NCI-H1048 (cell line): ENCODE measurements around the gene LENG9.
"Not testable (repeated sequence)": the region's sequence is repeated elsewhere in the genome, so short reads cannot be mapped to it uniquely, and the experiment has no call there.

ENCODE experiments used
- DNase-seq: peaks from one replicate; lab custom pipeline; 2025; lab: John Stamatoyannopoulos, UW

Gene LENG9

DNA sequence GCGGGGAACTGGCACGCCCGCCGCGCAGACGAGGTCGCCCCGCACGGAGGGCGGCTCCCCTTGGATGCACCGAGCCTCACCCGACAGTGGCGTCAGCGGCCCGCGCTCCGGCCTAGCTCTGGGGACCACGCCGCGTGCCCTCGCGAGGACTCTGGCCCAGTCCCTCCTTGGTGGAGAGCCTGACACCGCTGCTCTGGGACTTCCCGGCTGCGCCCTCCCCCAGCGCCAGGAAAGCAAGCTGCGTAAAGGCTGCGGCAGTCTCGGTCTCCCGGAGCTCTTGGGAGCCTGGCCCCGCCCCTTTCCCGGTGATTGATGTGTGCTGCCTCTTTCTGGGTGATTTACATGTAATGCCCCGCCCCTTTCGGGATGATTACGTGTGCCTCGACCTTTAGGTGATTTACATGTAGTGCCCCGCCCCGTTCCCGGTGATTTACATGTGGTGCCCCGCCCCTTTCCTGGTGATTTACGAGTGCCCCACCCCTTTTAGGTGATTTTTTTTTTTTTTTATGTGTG, at the start of gene LENG9:
TSS of gene LENG9 (minus strand) at position 248 of the 513 bp plus-strand sequence. CDS start 252 bp downstream, outside the sequence.
- DNase-seq: peak; percentile 97

DNA sequence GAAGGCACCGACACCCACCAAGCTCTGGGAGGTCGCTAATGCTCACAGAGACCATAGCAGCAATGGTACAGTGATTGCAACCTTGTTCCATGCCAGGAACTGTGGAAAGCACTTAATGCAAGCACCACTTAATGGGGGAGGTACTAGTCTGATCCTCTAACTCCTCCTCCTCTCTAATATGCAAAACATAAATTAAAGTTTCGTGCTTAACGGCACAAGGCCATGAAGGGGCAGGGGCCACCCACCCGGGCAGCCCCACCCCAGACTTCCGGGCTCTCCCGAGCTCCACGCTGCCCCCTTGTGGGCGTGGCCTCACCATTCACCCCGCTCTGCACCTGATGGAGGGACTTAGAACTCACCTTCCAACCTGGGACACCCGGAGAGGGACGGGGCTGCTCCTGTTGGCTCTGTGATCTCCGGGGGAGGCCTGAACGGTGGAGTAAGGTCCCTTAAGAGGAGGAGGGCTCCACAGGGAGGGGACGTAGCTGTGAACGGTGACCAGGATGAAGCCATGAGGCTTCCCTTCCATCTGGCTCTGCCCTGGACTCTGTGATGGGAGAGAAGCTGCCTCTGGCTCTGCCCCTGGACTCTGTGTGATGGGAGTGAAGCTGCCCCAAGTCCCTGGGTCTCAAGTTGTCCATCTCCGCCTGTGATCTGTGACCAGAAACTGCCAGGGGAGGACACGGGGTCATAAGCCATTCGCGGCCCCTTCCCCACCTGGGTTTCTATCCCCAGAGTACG, 45.8 kb upstream of the LENG9 start:
- not testable (repeated sequence) for DNase-seq

DNA sequence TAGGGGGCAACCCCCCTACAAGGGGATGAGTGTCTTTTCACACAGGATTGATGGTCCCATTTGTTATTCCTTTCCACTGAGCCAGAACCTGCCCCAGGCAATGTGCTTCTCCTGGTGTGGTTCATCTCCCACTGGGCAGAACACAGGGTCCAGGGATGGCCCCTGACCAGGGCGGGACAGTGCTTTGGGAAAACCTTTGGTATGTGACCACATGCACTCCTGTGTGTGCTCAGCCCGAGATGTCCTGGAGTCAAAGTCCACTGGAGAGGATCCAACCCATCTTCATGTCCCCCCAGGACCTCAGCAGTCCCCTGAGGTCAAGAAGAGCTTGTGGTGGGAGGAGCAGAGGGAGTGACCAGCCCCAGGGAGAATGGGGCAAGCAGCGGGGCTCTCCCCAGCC, 44.9 kb upstream of the LENG9 start:
- DNase-seq: not testable (repeated sequence)

DNA sequence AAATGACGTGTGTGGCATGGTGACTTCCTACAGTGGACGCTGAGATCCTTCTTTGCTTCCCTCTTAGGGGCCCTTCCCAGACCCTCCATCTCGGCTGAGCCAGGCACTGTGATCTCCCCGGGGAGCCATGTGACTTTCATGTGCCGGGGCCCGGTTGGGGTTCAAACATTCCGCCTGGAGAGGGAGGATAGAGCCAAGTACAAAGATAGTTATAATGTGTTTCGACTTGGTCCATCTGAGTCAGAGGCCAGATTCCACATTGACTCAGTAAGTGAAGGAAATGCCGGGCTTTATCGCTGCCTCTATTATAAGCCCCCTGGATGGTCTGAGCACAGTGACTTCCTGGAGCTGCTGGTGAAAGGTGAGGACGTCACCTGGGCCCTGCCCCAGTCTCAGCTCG, 44.2 kb upstream of the LENG9 start:
- DNase-seq: no peak

DNA sequence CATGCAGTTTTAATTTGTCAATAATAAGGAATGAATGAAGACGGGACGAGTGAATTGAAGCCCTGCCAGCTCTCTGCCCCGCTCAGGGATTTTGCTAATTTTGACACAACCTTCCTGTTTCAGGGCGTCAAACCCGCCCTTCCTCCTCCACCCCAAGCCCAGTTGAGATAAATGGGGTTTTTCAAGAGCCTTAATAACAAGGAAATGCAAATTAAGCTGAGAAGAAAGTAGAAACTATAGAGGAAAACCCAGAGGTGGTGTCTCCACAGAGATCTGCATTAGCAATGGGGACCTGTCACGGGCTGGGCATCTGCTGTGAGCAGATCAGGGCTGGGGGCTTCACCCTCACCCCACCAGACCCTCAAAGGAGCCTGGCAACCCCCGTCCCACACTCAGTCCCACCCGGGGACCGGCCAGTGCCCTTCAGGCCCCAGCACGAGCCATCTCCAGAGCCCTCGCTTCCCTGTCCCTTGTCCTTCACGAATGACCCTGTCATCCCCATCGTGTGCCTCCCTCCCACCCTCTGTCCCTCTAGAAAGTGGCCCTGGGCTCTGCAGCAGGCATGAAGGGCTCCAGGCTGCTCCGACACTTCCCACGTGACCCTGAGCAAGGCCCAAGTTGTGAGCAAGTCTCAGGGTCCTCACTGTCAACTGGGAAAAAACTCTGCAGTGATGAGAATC, 43.6 kb upstream of the LENG9 start:
- not testable (repeated sequence) for DNase-seq

DNA sequence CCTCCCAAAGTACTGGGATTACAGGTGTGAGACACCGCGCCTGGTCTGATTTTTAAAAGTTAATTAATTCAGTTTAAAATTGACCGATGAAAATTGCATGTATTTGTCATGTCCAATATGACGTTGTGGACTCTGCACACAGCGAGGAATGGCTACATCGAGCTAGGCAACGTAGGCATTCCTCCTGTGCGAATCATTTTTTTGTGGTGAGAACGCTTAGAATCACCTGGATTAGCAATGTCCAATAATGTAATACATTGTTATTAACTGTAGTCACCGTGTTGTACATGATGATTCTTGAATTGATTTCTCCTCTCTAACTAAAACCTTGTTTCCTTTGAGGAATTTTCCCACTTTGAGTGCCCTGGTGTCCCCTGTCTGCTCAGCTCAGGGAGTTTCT, 42.5 kb upstream of the LENG9 start:
- DNase-seq: no peak

DNA sequence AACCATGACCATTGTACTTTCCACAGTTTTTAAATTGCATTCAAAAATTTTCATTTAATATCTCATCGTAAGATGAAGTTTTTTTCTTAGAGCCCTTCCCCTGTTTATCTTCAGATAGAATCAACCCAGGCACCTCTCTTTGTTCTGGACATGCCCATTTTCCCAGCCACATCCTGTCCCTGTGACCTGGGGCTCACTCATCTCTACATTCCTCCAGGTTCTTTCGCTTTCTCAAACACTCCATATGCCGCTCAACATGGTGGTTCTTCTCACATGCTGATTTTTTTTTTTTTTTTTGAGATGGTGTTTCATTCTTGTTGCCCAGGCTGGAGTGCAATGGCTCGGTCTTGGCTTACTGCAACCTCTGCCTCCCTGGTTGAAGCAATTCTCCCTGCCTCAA, 42.0 kb upstream of the LENG9 start:
- not testable (repeated sequence) for DNase-seq

DNA sequence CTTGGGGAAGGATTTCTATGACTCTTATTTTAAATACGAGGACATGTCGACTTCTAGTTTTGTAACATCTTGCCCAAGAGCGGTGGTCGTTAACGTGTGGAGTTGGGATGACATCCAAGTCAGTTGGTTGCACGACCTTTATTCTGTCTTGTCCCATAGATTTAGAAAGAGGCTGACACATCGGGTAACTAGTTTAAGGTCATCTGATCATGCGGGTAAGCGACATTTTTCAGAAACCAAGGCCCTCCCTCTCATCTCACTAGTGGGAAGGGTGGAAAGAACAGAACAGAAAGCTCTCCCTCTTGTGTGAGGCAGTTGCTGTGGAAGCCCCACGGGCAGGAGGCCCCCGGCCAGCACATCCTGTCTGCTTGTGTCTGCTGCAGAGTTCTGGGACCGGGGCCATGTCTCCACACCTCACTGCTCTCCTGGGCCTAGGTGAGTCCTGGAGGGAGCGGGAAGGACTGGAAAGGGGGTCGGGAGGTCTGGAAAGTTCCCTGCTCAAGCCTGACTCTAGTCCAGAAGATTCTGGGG, 39.0 kb upstream of the LENG9 start, which contains the start of gene LAIR2:
TSS of gene LAIR2 (plus strand) at position 314 of the 531 bp plus-strand sequence. CDS start at position 402, 88 bp downstream.
- no peak for DNase-seq

DNA sequence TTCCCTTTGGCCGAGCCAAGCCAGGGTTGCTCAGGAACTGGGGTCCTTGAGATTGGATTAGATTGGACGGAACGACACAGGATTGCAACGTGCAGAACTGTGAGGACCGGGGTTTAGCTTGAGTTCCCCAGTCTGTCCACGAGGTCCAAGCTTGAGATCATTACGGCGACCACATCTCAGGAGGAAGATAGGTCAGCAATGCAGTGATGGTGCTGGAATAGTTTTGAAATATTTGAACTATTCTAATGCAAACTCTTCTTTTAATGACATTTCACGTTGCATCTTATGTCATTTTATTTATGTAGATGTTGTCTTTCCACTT, 34.8 kb upstream of the LENG9 start:
- not testable (repeated sequence) for DNase-seq

DNA sequence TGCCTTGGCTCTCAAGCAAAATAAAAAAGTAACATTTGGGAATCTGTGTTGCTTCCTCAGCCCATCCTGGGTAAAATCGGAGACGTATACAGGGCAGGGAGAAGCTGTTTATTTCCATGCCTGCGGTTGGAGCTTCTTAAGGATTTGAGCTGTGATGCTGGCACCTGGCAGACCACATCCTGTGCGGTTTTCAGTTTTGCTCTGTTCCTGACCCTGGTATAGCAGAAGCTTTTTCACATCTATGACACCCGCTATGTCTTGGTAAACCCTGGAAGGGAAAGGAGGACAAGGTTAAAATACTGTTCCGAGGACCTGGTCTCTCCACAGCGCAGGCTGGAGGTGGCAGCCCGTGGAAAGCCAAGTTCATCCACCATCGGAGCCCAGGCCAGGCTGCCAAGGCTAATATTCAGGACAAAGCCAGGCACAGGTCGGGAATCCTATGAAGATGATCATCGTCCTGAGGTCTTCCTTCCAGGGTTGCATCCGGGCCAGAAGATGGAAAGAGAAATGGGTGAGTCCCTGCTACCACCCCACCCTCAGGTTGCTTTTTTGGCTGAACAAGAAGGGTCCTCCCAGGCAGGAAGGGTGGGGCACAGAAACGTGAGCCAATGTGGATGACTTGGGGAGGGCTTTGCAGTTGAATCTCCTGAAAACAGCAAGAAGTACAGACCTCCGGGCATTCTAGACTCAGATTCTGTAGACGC, 34.3 kb upstream of the LENG9 start:
- DNase-seq: not testable (repeated sequence)

DNA sequence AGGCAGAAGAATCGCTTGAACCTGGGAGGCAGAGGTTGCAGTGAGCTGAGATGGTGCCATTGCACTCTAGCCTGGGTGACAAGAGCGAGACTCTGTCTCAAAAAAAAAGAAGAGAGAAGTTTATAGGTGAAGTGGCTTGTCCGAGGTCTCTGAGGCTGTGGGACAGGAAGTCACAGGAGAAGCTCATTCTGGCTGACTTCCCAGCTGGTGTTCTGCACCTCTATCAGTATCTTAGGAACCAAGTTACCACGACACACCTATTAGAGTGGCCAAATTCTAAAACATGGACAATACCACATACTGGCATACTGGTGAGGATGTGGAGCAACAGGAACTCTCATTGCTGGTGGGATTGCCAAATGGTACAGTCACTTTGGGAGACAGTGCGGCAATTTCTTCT, 31.7 kb upstream of the LENG9 start:
- not testable (repeated sequence) for DNase-seq

DNA sequence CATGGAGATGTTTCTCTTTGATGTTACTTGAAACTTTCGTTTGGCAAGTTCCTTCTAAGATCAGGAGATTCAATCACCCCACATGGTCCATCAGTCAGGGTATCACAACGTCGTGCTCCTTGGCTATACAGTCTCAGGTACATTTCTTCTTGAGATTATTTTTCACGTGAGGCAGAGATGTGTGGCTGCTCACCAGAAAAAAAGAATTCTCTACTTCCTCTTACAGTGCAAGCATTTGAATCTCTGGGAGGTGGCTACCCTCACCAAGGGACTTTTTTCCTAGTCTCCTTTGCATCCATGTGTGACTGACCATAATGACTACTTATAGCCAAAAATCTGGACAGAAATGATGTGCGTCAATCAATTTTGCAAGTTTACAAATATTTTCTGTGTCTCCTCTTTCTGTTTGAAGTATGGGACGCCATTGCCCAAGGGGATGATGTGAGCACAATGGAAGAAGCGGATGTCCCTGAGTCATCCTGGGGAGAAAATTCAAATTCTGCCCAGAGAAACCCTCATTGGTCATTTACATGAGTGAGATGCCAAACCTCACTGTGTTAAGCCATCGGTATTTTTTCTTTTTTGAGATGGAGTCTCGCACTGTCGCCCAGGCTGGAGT, 30.5 kb upstream of the LENG9 start:
- DNase-seq: no peak

DNA sequence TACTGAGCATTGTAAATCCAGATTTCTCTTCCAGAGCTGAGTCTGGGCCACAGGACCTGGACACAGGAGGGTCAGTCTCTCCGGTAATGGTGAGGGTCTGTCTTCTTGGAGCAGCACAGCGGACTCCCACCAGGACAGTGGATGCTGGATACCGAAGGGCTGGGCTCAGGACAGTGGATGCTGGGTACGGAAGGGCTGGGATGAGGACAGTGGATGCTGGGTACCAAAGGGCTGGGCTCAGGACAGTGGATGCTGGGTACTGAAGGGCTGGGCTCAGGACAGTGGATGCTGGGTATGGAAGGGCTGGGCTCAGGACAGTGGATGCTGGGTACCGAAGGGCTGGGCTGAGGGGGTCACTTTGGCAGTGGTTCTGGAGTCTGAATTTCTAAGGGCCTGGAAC, 29.5 kb upstream of the LENG9 start:
- DNase-seq: not testable (repeated sequence)

DNA sequence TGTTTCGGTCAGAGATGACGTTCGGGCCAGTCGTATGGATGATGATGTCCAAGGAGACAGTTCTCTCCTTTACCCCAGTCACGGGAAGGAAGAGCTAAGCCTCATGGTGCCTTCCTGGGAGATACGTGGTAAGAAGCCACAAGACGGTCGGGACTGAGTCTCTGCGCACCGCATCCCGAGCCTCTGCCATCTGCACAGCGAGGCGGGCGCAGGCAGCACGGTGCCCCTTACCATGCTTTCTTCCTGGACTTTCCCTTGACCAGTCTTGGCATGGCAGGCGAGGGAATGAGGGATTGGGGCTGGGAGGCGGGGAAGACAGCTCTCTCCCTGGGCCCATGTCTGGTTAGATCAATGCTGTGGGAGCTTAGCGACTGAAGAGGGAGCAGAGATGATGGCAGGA, 29.0 kb upstream of the LENG9 start:
- DNase-seq: no peak

DNA sequence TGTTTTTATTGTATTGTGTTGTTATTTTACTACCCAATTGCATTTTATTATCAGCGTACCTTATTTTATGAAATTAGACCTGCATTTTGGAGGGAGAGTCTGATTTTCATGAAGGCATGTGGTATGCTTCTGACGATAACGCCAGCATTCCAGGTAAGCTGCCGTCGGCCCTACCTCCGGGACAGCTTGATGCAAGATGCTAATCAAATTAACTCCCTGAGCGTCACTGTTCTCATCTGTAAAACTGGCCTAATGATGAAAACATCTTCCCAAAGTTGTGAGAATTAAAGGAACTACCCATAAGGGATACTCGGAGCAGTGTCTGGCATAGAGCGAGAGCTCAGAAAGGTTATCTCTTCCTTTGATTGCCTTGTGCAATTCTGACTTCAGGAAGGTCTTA, 26.2 kb upstream of the LENG9 start:
- no peak for DNase-seq

DNA sequence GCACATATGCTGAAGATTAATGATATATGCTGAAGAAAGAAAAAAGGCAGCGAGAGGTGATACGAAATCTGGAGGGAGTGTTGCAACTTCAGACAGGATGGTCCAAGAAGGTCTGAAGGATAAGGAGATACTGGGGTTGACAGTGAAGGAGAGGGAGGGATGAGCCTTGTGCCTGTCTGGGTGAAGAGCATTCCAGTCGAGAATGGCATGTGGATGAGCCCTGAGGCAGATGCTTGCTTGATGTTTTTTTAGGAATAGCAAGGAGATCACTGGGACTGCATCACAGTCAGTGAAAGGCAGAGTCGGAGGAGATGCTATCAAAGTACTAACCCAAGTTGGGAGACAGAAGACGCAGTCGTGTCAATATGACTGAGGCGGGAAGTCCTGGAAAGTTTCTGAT, 25.8 kb upstream of the LENG9 start:
- DNase-seq: no peak

DNA sequence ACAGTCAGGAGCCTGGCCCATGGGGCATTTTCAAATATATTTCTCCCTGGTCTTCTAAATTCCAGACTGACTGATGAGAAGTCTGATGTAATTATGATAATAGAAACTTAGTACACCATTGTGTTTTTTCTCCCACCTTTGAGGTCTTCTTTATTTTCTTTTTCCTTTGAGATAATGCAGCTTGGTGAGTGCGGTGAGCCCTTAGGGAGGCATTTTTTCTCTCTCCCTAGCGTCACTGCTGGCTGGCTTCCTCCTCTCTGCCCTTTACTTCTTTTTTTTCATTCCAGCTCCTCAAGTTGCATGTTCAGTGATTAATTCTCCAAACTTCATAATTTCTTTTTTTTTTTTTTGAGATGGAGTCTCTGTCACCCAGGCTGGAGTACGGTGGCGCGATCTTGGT, 22.3 kb upstream of the LENG9 start:
- no peak for DNase-seq

DNA sequence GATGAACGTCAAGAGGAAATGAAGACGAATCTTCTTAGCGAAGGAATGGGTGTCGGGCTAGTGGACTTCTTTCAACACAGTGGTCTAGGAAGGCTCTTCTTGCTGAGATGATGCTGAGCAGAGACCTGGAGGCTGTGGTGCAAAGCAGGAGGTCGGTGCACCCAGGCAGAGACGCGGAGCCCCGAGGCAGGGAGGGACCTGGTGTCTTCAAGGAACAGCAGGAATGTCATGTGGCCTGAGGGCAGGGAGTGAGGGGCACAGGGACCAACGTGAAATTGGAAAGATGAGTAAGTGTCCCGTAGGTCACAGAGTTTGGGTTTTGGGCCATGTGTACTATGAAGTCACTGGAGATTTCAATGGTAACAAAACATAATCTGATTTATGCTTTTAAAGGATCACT, 20.9 kb upstream of the LENG9 start:
- DNase-seq: no peak

DNA sequence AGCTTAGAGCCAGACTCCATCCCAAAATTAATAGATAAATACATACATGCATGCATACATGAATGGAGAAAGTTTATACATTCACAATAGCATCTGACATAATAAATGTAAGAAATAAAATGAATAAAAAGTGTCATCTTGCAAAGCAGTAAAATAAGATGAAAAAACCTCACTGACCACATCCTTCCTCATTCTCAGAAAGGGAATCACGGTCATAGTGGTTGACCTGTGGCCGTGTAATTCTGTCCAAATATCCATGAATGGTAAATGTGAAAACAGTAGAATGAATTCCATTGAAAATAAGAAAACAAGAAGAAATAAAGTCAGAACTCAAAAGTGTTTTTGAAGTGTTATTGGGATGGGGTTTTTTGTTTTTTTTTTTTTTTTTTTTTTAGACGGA, 19.3 kb upstream of the LENG9 start:
- DNase-seq: no peak

DNA sequence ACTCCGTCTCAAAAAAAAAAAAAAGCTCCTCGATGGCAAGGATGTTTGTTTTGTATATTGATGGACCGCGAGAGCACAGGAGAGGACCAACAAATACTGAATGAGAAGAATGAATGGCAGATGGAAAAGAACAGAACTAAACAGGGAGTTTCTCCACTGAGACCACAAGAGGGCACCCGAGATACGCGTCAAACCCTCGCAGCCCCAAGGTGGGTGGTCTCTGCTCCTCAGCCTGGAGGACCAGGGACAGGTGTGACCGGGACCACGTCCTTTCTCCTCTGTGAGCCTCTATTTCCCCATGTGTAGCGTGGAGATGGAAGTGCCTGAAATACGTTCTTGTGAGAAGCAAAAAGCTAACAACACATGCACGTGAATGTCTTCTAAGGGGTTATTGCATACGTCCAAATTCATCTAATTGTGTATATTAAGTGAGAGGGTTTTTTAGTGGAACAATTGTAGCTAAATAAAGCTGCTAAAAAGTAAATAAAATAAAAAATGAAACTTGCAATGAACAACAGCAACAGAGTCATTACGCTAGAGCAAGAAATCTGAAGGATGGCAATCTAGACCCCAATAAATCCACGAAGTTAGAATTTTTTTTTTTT, 17.9 kb upstream of the LENG9 start:
- peak; percentile 15 for DNase-seq

DNA sequence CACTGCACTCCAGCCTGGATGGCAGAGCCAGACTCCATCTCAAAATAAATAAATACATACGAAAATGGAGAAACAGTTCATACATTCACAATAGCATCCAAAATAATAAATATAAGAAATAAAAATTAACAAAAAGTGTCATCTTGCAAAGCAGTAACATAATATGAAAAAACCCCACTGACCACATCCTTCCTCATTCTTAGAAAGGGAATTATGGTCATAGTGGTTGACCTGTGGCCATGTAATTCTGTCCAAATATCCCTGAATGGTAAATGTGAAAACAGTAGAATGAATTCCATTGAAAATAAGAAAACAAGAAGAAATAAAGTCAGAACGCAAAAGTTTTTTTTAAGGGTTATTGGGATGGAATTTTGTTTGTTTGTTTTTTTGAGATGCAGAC, 16.5 kb upstream of the LENG9 start:
- no peak for DNase-seq
